Measurements from ENCODE around the gene SV2C. TPM values are rescaled to one million over a fixed set of nuclear protein-coding genes. Genes with fewer than 3 reads are reported as not detected.

Gene SV2C
- total RNA-seq, 1 donor from 2014 or later: not detected

- Mint-ChIP-seq H3K4me1 (ENCODE audit: unreplicated experiment) (no peaks in the 10 kb centered on the region), H3K27me3 (ENCODE audit: unreplicated experiment) (peaks cover 2% of the 10 kb centered on the region), H3K27ac (ENCODE audit: unreplicated experiment) (no peak overlapping the region), H3K9me3 (ENCODE audit: unreplicated experiment) (no peaks in the 10 kb centered on the region), H3K4me3 (ENCODE audit: unreplicated experiment) (no peak overlapping the region), H3K36me3 (ENCODE audit: unreplicated experiment) (no peaks in the 10 kb centered on the region)
- no peak for TF ChIP-seq CTCF (IDR thresholded peaks at IDR 0.05)
- no peak for DNase-seq (ENCODE audit: extremely low spot score, unreplicated experiment)
These were observed 139.1 kb downstream of the SV2C start for GRCh38 chr5:76222318-76222717.

DNA sequence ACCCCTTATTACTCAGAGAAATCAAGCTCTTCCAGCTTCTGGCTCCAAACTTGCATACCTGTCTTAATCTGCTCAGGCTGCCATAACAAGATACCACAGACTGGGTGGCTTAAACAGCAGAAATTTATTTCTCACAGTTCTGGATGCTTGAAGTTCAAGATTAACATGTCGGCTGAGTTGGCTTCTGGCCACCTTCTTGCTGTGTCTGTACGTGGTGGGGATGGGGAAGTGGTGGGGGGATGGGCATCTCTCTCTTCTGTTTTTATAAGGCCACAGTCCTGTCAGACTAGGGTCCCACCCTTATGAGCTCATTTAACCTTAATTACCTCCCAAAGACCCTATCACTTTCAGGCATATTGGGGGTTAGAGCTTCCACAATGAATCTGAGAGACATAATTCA lies 140.5 kb downstream of the SV2C start:
- H3K27me3 Mint-ChIP-seq (ENCODE audit: unreplicated experiment): no peaks in the 10 kb centered on the region
- no peak overlapping the region for H3K27ac Mint-ChIP-seq (ENCODE audit: unreplicated experiment)
- no peaks in the 10 kb centered on the region for H3K4me1 Mint-ChIP-seq (ENCODE audit: unreplicated experiment)
- no peak overlapping the region for H3K4me3 Mint-ChIP-seq (ENCODE audit: unreplicated experiment)
- no peak for DNase-seq (ENCODE audit: extremely low spot score, unreplicated experiment)
- no peaks in the 10 kb centered on the region for H3K9me3 Mint-ChIP-seq (ENCODE audit: unreplicated experiment)
- no peak for TF ChIP-seq CTCF (IDR thresholded peaks at IDR 0.05)
- H3K36me3 Mint-ChIP-seq (ENCODE audit: unreplicated experiment): no peaks in the 10 kb centered on the region

GRCh38 chr5:76224898-76225297 lies 141.7 kb downstream of the SV2C start:
- TF ChIP-seq CTCF (IDR thresholded peaks at IDR 0.05): no peak
- Mint-ChIP-seq H3K27ac (ENCODE audit: unreplicated experiment) (no peak overlapping the region), H3K9me3 (ENCODE audit: unreplicated experiment) (no peaks in the 10 kb centered on the region), H3K4me3 (ENCODE audit: unreplicated experiment) (no peak overlapping the region), H3K27me3 (ENCODE audit: unreplicated experiment) (no peaks in the 10 kb centered on the region), H3K36me3 (ENCODE audit: unreplicated experiment) (no peaks in the 10 kb centered on the region), H3K4me1 (ENCODE audit: unreplicated experiment) (no peaks in the 10 kb centered on the region)
- DNase-seq (ENCODE audit: extremely low spot score, unreplicated experiment): no peak

- no peak for DNase-seq (ENCODE audit: extremely low spot score, unreplicated experiment)
- H3K4me3 Mint-ChIP-seq (ENCODE audit: unreplicated experiment): no peak overlapping the region
- H3K36me3 Mint-ChIP-seq (ENCODE audit: unreplicated experiment): no peaks in the 10 kb centered on the region
These were observed 142.2 kb downstream of the SV2C start for GRCh38 chr5:76225336-76225735.

GRCh38 chr5:76229900-76230299 lies 146.7 kb downstream of the SV2C start:
- Mint-ChIP-seq H3K4me3 (ENCODE audit: unreplicated experiment) (no peak overlapping the region), H3K4me1 (ENCODE audit: unreplicated experiment) (no peaks in the 10 kb centered on the region), H3K27ac (ENCODE audit: unreplicated experiment) (no peak overlapping the region), H3K9me3 (ENCODE audit: unreplicated experiment) (no peaks in the 10 kb centered on the region), H3K27me3 (ENCODE audit: unreplicated experiment) (peaks cover under 1% of the 10 kb centered on the region), H3K36me3 (ENCODE audit: unreplicated experiment) (no peaks in the 10 kb centered on the region)
- TF ChIP-seq CTCF (IDR thresholded peaks at IDR 0.05): no peak
- no peak for DNase-seq (ENCODE audit: extremely low spot score, unreplicated experiment)

More at GRCh38 chr5:76225336-76225735, 142.2 kb downstream of the SV2C start:
- no peak for TF ChIP-seq CTCF (IDR thresholded peaks at IDR 0.05)
- no peaks in the 10 kb centered on the region for H3K4me1 Mint-ChIP-seq (ENCODE audit: unreplicated experiment)
- H3K27me3 Mint-ChIP-seq (ENCODE audit: unreplicated experiment): no peaks in the 10 kb centered on the region
- H3K27ac Mint-ChIP-seq (ENCODE audit: unreplicated experiment): no peak overlapping the region
- H3K9me3 Mint-ChIP-seq (ENCODE audit: unreplicated experiment): no peaks in the 10 kb centered on the region
